DMS114 treated with DMSO at 0.1 percent for 48 hours (cell line): ENCODE measurements around the gene UNC13D.
"Not testable (repeated sequence)": the region's sequence is repeated elsewhere in the genome, so short reads cannot be mapped to it uniquely, and the experiment has no call there.

Source experiments
- DNase-seq: peaks from one replicate; lab custom pipeline; 2025; ENCODE audit not compliant: unreplicated experiment; lab: John Stamatoyannopoulos, UW

Gene UNC13D

DNA sequence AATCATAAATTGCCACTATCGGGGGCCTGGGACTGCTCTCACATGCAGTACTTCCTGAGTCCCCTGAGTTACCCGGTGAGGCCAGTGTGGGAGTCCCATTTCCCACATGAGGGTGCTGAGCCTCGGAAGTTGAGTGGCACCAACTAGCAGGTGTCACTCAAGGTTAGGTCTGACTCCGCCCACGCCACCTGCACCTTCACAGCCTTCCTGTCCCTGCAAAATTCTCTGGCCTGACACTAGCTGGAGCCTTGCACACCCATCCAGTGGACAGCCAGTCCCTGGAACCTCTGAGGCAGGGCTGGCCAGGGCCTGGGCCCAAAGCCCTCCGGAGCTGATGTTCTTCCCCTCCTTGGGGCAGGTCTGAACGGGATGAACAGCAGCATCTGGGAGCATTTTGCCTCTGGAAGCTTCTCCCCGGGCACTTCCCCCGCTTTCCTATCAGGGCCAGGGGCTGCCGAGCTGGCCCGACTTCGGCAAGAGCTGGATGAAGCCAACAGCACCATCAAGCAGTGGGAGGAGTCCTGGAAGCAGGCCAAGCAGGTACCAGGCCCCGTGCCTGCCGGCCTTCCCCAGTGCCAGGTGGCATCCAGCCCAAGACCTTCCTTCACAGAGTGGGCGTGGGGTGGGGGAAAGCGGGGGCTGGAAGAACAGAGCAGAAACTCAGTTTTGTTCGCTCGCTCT, 21.9 kb downstream of the UNC13D start:
- DNase-seq: no peak

DNA sequence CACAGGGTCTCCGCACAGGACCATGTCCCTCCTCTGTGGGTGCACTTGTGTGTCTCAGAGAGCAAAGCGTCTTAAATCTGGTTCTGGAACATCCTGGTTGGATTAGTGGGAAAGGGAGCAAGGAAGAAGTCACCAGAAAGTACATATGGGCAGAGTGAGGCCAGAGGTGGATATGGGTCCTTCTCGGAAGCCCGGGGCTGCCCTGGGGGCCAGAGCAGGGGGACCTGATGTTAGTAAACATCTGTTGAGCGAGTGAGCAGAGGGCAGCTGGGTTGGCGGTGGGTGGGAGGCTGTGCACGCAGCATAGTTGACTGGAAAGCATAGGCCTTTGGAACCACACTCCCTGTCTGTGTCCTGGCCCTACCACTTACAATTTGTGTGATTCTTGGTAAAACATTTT, 22.7 kb downstream of the UNC13D start:
- no peak for DNase-seq

DNA sequence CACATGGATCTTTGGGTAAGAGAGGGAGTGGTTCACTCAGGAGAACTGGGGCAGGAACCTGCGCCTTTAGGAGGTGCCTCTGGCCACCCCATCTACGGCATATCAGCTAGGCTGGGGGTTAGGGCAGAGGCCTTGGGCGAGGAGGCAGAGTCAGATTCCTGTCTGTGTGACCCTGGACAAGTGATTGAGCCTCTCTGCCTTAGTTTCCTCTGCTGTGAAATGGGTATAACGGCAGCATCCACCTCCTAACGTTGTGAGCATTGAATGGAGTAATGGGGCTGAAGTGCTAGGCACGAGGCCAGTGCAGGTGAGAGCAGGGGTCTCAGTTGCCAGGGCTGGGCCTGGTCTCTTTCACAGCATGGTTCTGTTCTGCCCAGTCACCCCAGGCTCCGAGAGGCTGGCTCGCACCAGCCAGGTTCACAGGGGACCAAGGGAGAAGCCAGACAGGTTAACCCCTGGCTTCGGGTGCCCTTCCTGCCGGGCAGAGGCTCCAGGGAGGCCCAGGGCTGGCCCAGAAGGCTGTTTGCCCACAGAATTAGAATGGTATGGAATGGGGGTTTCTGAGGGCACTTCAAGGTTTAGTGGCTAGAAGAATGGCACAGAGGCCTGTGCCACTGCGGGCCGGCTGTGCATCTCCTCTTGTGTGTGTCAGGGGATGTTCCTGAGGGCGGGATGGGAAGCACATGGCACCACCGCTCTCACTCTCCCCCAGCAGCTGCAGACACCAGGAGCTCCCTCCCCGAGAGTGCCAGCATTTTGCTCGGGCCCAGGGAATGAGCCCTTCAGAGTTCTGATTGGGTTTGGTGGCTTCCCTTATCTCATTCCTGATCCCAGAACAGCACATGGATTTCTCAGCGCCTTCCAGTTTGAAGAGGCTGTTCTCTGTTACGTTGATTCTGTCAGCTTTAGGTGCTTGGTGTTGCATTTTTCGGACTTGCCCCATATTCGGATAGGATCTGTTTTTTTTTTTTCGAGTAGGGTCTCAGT, 23.8 kb downstream of the UNC13D start:
- no peak for DNase-seq

DNA sequence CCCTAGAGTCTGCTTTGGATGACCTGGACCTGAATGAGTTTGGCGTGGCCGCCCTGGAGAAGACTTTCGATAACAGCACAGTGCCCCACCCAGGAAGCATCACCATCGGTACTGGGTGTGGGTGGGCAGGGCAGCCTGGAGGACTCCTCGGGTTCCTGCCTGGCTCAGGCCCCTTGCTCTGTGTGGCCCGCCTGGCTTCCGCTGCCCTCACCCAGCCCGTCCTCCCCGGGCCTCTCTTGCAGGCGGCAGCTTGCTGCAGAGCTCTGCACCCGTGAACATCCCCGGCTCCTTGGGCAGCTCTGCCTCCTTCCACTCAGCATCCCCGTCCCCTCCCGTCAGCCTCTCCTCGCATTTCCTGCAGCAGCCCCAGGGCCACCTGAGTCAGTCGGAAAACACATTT, 24.5 kb downstream of the UNC13D start:
- no peak for DNase-seq

DNA sequence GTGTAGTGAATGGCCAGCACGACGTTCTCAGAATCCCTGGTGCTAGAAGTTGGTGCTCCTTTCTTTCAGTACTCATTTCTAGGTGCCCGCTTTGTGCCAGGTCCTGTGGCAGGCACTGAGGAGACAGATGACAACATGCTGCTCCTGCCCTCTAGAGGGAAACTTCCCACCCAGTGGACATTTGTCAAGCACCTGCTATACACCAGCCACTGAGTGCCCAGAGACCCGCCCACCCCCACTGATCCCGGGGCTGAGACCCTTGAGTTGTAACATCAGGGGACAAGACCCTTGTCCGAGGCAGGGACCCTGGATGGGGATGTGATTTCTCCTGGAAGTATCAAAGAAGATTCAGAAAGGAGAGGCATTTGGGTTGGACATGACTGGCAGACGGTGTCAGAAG, 25.1 kb downstream of the UNC13D start:
- DNase-seq: no peak

DNA sequence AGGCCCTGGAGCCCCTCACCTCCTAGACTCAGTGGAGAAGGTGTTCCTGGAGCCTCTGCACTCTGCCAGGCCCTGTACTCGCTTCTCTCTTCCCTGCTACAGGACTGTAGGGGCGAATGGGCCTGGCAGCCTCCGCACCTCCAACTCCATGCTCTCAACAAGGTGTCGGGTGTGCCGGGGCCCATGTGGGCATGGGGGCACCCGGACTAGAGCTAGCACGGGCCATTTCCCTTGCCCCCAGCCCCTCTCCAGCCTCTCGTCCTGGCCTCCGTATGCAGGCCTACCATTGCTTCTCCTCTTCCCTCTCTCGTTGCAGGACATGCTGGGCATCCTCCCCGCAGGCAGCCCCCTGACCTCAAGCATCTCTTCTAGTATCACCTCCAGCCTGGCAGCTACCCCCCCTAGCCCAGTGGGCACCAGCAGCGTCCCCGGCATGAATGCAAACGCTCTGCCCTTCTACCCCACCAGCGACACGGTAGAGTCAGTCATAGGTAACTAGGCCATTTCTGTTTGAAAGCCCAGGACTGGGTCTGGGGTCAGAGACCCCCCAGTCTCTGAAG, 25.8 kb downstream of the UNC13D start:
- no peak for DNase-seq

DNA sequence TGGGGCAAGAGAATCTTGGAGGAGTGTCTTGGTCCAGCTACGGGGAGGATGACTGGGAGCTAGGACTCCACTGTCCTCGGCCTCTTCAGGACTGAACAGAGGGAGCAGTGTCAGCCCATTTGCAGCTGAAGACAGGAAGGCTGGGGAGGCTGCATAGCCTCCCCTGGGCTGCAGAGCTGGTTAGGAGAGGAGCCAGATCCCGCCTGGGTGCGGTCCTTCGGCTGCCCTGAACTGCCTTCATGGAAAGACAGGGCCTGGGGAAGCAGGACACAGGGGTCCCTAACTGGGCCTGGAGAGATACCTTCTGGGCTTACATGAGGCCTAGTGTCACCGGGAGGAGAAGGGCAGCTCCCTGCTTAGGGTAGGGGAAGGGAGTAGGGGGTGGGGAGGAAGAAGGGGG, 26.6 kb downstream of the UNC13D start:
- DNase-seq: no peak

DNA sequence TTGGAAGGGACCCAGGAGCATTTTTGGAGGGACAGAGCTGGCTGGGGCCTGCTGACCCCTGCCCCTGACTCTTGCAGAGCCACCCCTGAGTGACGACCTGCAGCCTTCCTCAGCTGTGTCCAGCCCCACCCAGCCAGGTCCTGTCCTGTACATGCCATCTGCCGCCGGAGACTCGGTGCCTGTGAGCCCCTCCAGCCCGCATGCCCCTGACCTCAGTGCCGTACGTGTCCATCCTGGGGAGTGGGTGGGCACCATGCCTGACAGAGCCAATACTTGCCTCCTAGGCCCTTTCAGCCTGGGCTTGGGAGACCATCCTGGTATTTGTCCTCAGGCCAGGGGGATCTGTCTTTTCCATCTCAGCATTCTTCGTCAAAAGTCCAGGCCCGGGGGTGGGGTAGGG, 27.5 kb downstream of the UNC13D start:
- DNase-seq: no peak

DNA sequence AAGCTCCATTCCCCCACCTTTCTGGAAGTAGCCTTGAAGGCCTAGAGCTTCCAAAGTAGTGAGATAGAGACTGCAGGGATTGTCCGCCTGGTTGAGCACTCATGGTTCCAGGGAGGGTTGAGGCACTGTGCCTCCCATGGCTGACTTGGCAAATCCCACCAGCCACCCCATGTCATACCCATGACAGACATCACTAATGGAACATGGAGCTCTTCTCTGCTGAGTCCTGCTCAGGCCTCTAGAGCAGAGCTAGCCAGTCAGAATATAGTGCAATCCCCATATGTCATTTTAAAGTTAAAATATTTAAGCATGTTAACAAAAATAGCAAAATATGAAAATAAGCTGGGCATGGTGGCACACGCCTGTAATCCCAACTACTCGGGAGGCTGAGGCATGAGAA, 28.8 kb downstream of the UNC13D start:
- DNase-seq: no peak

DNA sequence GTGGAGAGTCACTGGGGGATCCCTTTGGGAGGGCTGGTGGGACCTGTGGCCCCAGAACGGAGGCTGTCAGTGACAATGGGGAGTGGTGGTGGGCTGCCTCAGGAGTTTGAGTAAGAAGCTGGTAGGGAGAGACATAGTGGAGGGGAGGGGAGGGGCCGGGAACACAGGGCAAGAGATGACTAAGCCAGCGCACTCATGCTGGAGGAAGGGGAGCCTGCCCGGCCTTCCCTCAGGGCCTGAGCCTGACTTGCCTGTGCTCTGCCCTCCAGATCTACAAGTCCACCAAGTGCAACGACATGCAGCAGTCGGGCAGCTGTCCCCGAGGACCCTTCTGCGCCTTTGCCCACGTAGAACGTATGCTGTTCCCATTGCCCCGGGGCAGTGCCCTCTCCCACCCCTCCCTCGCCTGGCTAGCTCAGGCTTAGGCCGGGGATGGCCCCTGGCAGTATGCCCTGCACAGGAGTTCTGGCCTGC, 29.3 kb downstream of the UNC13D start:
- no peak for DNase-seq

DNA sequence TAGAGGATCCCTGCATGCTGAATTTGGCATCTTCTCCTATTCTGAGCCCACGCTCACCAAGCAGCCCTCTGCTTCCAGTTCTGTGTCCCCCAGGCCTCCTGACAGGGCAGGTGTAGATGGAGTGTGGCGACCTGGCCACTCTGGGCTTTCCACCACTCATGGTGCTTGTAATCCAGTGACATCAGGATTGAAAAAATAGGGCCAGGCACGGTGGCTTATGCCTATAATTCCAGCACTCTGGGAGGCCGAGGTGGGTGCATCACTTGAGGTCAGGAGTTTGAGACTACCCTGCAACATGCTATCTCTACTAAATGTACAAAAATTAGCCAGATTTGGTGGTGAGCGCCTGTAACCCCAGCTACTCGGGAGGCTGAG, 30.2 kb downstream of the UNC13D start:
- DNase-seq: no peak

DNA sequence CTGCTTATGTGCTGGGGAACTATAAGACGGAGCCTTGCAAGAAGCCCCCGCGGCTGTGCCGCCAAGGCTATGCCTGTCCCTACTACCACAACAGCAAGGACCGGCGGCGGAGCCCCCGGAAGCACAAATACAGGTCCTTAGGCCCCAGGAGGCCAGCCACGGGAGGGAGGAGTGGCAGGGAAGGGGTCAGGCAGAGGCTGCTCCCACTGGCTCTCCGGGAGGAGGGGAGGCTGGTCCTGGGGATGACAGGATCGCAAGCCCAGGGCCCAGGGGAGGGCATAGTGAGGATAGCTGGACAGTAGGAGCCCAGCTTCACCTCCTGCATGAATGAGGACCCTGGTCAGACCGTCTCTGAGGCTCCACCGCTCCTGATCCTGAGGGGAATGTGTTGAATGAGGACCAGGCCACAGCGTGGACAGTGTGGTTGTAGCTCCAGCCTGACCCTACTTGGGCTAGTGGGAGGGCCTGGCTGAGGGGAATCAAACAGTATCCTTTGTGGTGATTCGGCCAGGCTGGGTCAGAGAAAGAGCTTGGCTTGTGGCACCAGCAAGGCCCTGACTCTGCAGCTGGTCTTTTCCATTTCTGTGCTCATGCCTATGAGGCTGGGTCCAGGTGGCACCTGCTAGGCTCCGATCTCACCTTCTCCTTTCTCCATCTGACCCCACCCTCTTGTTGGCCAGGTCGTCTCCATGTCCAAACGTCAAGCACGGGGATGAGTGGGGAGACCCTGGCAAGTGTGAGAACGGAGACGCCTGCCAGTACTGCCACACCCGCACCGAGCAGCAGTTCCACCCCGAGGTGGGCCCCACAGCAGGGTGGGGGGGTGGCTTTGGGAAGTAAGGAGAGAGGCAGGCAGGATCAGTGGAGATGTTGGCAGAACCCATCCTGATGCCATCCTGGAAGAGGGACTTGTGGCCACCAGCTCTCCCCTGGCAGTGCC, 30.9 kb downstream of the UNC13D start:
- no peak for DNase-seq

DNA sequence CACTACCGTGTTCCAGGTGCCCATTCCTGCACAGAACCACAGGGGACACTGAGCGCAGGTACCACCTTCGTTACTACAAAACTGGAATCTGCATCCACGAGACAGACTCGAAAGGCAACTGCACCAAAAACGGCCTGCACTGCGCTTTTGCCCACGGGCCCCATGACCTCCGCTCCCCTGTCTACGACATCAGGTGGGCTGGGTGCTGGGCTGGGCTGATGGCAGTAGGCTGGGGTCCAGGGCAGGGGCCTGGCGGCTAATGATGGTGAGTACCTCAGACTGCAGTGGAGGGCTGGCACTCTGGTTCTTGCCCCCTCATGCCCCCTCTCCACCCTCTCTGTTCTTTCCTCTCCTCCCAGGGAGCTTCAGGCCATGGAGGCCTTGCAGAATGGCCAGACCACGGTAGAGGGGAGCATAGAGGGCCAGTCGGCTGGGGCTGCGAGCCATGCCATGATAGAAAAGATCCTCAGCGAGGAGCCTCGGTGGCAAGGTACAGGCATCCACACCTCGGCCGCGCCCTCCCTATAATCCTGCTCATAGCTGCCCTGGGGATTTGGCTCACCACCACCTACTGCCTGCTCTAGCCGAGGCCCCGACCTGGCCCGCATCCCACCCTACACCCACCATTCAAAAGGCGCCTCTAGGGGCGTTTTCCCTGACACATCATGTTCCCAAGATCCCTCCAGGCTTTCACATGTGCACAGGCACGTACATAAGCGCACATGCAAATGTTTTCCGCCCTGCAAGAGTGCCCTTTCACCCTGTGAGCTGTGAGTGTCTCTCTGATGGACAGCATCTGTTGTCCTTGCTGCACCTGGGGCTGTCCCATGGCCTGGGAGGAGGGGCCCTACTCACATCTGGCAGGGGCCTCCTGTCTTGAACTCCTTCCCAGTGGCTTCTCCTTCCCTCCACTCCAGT, 31.8 kb downstream of the UNC13D start:
- no peak for DNase-seq

DNA sequence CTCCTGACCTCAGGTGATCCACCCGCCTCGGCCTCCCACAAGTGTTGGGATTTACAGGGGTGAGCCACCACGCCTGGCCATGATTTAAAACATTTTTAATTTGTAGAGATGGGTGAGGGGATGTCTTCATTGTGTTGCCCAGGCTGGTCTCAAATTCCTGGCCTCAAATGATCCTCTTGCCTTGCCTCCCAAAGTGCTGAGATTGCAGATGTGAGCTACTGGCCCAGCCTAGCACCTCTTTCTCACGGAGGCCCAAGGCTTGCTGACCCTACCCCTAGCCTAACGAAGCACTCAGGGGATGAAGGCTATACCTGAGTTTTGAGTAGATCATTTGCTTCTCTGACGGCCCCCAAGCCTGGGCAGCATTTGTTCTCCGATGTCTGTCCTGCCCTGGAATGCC, 33.0 kb downstream of the UNC13D start:
- no peak for DNase-seq

DNA sequence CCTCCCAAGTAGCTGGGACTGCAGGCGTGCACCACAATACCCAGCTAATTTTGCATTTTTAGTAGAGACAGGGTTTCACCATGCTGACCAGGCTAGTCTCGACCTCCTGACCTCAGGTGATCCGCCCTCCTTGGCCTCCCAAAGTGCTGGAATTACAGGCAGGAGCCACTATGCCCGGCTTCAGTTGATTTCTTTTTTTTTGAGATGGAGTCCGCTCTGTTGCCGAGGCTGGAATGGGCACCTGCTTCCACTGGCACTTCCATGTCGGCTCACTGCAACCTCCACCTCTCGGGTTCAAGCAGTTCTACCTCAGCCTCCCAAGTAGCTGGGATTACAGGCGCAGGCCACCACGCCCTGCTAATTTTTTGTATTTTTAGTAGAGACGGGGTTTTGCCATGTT, 33.4 kb downstream of the UNC13D start:
- DNase-seq: not testable (repeated sequence)

DNA sequence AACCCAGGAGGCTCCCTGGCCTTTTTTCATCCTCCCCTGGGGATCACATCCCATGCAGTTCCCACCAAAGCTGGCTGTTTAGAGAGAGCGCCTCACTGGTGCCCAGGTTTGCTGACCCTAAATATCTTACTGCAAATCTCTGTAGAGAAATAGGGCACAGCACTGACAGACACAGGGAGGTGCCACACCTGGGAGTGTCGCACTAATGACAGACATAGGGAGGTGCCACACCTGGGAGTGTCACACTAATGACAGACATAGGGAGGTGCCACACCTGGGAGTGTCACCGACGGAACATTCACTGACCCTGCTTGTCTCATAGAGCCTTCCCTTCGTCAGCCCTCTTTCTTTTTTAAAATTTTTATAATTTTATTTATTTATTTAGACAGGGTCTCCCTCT, 34.0 kb downstream of the UNC13D start:
- no peak for DNase-seq

DNA sequence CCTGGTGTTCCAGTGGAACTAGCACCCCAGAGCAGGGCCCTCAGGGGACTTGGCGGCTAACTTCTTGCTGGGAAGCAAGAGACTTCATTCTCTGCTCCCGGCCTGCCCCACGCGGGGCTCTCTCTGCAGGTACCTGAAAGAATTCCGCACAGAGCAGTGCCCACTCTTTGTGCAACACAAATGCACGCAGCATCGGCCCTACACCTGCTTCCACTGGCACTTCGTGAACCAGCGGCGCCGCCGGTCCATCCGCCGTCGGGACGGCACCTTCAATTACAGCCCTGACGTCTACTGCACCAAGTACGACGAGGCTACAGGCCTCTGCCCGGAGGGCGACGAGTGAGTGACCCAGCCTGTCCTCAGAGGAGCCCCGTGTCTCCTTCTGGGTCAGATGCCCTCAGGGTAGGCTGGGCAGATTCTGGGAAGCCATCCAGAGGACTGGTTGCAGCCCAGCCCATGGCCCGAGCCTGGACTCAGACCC, 34.5 kb downstream of the UNC13D start:
- no peak for DNase-seq

DNA sequence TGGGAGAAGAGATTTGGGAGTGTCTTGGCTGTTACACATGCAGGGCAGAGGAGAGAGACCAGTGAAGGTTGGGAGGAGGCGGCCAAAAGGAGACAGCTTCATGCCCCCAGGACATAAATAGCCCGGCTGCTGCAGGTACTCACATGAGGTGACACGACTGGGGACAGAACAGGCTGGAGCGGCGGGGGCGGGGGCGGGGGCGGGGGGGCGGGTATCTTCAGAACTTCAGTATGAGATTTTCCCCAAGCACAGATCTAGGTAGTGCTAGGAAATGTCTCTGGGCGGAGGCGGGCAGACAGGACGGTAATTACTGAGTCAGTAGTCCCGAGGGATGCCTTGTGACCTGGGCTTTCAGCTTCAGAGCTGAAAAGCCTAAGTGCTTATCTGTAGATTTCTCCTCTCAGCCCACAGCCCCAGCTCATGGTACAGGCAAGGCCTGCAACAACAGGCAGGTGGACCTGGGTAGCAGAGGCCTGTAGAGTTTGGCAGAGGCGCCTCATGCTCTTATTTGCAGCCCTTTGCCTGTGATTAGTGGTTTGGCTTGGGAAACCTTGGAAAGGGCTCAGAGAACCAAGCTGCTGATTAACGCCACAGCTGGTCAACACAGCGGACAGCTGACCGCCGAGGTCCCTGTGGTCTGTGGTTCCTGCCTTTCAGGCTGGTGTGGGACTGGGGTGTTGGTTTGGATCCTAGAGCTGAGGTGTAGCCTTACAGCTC, 35.1 kb downstream of the UNC13D start:
- no peak for DNase-seq

DNA sequence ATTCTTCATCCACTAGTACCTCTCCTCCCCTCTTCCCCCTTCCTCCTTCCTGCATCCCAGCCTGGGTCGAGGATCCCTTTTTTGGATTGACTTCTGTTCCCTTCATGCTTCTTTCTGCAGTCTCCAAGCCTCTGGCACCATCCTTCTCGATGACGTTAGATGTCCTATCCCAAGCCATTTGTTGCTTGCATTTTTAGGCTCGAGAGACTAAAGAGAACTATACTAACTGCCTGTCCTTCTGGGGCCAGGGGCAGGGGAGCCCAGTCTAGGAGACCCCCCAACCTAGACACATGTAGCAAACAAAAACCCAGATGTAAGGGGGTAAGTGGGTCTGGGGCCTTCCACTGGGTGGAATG, 35.7 kb downstream of the UNC13D start:
- no peak for DNase-seq
